Stomach (tissue), 9 donors: ENCODE measurements around the gene SLC25A20. TPM values are rescaled to one million over a fixed set of nuclear protein-coding genes. Genes with fewer than 3 reads are reported as not detected.

Experiments
- DNase-seq, 2 donors: peaks; one replicate each; pipeline versions ENCODE4 v3.0.0 to v3.0.0-alpha.2; 2013 to 2019
- H3K27ac ChIP-seq, 5 donors: fragments of 200-600 bp in 4 of 5; sonication (generic) in 4 of 5; one replicate each; pipeline ENCODE4 v1.5.1; 2013 to 2019; ENCODE audit warnings: mild to moderate bottlenecking in 1 of 5, moderate library complexity in 1 of 5
- H3K27me3 ChIP-seq, 3 donors: fragments of 200-600 bp; sonication (generic); one replicate each; pipeline ENCODE4 v1.5.1; 2017 to 2019; ENCODE audit warnings: mixed run types in 1 of 3
- H3K36me3 ChIP-seq, 4 donors: fragments of 200-600 bp; sonication (generic); 1 replicate in 3 of 4; 2 replicates in 1 of 4; pipeline ENCODE4 v1.5.1; 2016 to 2019
- H3K4me1 ChIP-seq, 4 donors: fragments of 200-600 bp; sonication (generic); one replicate each; pipeline ENCODE4 v1.5.1; 2016 to 2019
- H3K4me3 ChIP-seq, 4 donors: fragments of 200-600 bp; sonication (generic) in 3 of 4; one replicate each; pipeline ENCODE4 v1.5.1; 2016 to 2019; ENCODE audit warnings: mild to moderate bottlenecking in 1 of 4
- H3K9me3 ChIP-seq, 4 donors: fragments of 200-600 bp; sonication (generic); one replicate each; pipeline ENCODE4 v1.5.1; 2016 to 2019
- CTCF ChIP-seq, 7 experiments: fragments of 450-650 bp in 4 of 7; fragments of 200-600 bp in 3 of 7; sonication (generic) in 3 of 7; IDR thresholded peaks; one replicate each; pipeline ENCODE4 v1.5.1; 2016 to 2019; ENCODE audit warnings: antibody characterized with exemption in 7 of 7, control low read depth in 2 of 7, mild to moderate bottlenecking in 1 of 7
- EP300 ChIP-seq: sonication (generic); formaldehyde crosslinking; IDR thresholded peaks from one replicate; pipeline ENCODE4 v1.6.1; 2017; ENCODE audit warnings: antibody characterized with exemption
- POLR2A ChIP-seq, 4 donors: fragments of 450-650 bp; IDR thresholded peaks; one replicate each; pipeline ENCODE4 v1.6.1; 2016; ENCODE audit warnings: antibody characterized with exemption in 4 of 4, control low read depth in 2 of 4, mild to moderate bottlenecking in 1 of 4, moderate library complexity in 1 of 4
- POLR2AphosphoS5 ChIP-seq, 3 donors: sonication (generic); formaldehyde crosslinking; IDR thresholded peaks; one replicate each; pipeline ENCODE4 v1.6.1; 2016; ENCODE audit warnings: antibody characterized with exemption in 3 of 3
- WGBS, 5 donors: extraction: QIAGEN DNeasy Blood & Tissue Kit in 3 of 5; methylation state at CpG; one replicate each; pipeline versions ENCODE4 v1.1.5 to v1.1.7; 2013 to 2018; 5-methylcytosine and 5-hydroxymethylcytosine counted together
- intact Hi-C: fragments of 100-400 bp; cut with DNase I; formaldehyde crosslinking; loops from one replicate; pipeline ENCODE4 v1.15.1; 2023; ENCODE audit warnings: low total_unique reads
- polyA plus RNA-seq, 3 donors: library from polyadenylated mRNA; stranded (reverse); fragments of 200-250 nt; gene quantifications; one replicate each; pipeline ENCODE4 v1.2.3, GENCODE V29; 2013
- total RNA-seq, 5 donors: library from RNA; depleted of rRNA; stranded (reverse); fragments of >200 nt; gene quantifications; one replicate each; pipeline versions ENCODE4 v1.1.0 to v1.2.3, GENCODE V29; 2014 to 2016
- donor health status: healthy with polysubstance abuse.
- donor health status: Bipolar disorder and iron deficiency.
- donor health status: healthy.

The SLC25A20 gene
- total and polyA plus RNA-seq, 8 donors: 7.5 to 142 (median 18.4) TPM

GRCh38 chr3:48938689-48939088 is 40.0 kb upstream of the SLC25A20 start:
- Histone ChIP-seq H3K4me3 (no peak overlapping the region), H3K36me3 (peaks cover 3 to 34% (median 24%) of the 10 kb centered on the region in 4 donors), H3K4me1 (peaks cover 0 to 36% (median 12%) of the 10 kb centered on the region in 4 donors), H3K27ac (no peak overlapping the region), H3K9me3 (no peaks in the 10 kb centered on the region), H3K27me3 (no peaks in the 10 kb centered on the region)
- 90 to 98% (median 92%) methylated on average over 3 of the region's 3 CpGs for WGBS, 5 donors
- intact Hi-C loops: no loop called here
- no peak for TF ChIP-seq POLR2A (IDR thresholded peaks at IDR 0.05)
- TF ChIP-seq POLR2AphosphoS5 (IDR thresholded peaks at IDR 0.05): no peak
- TF ChIP-seq EP300: no peak
- TF ChIP-seq CTCF (IDR thresholded peaks at IDR 0.05): no peak
- DNase-seq: no peak

- H3K4me1 ChIP-seq: peaks cover 0 to 36% (median 12%) of the 10 kb centered on the region in 4 donors
- no peaks in the 10 kb centered on the region for H3K27me3 ChIP-seq
- intact Hi-C loops: no loop called here
- no peak overlapping the region for H3K27ac ChIP-seq
- H3K4me3 ChIP-seq: no peak overlapping the region
- H3K9me3 ChIP-seq: no peaks in the 10 kb centered on the region
- TF ChIP-seq POLR2A (IDR thresholded peaks at IDR 0.05) (no peak), CTCF (IDR thresholded peaks at IDR 0.05) (no peak), POLR2AphosphoS5 (IDR thresholded peaks at IDR 0.05) (no peak), EP300 (no peak)
- peaks cover 6 to 39% (median 29%) of the 10 kb centered on the region in 4 donors for H3K36me3 ChIP-seq
- no peak for DNase-seq
Measured at GRCh38 chr3:48938156-48938555, 39.5 kb upstream of the SLC25A20 start.

- no peak overlapping the region for H3K4me3 ChIP-seq
- no peaks in the 10 kb centered on the region for H3K9me3 ChIP-seq
- intact Hi-C loops: no loop called here
- no peaks in the 10 kb centered on the region for H3K27me3 ChIP-seq
- DNase-seq: no peak
- TF ChIP-seq CTCF (IDR thresholded peaks at IDR 0.05) (no peak), EP300 (no peak), POLR2A (IDR thresholded peaks at IDR 0.05) (no peak), POLR2AphosphoS5 (IDR thresholded peaks at IDR 0.05) (no peak)
- WGBS, 5 donors: 83 to 92% (median 90%) methylated on average over 4 of the region's 4 CpGs
- H3K4me1 ChIP-seq: peaks cover under 1 to 56% (median 24%) of the 10 kb centered on the region in 4 donors
- no peak overlapping the region for H3K27ac ChIP-seq
- H3K36me3 ChIP-seq: peaks cover 6 to 54% (median 38%) of the 10 kb centered on the region in 4 donors
Measured at GRCh38 chr3:48935530-48935929, 36.8 kb upstream of the SLC25A20 start.

- Histone ChIP-seq H3K4me1 (peaks cover 11 to 67% (median 35%) of the 10 kb centered on the region in 4 donors), H3K36me3 (peaks cover 14 to 59% (median 42%) of the 10 kb centered on the region in 4 donors), H3K4me3 (no peak overlapping the region), H3K27ac (no peak overlapping the region), H3K27me3 (no peaks in the 10 kb centered on the region), H3K9me3 (no peaks in the 10 kb centered on the region)
- no peak for TF ChIP-seq EP300
- no peak for TF ChIP-seq CTCF (IDR thresholded peaks at IDR 0.05)
- TF ChIP-seq POLR2A (IDR thresholded peaks at IDR 0.05): no peak
- TF ChIP-seq POLR2AphosphoS5 (IDR thresholded peaks at IDR 0.05): no peak
- no peak for DNase-seq
- WGBS, 5 donors: 77 to 87% (median 85%) methylated on average over 5 of the region's 5 CpGs
- intact Hi-C loops: no loop called here
Measured at GRCh38 chr3:48934333-48934991, 35.8 kb upstream of the SLC25A20 start.
